ENCODE data around the gene GRB2.
"Not testable (repeated sequence)": the region's sequence is repeated elsewhere in the genome, so short reads cannot be mapped to it uniquely, and the experiment has no call there.

The GRB2 gene

DNA sequence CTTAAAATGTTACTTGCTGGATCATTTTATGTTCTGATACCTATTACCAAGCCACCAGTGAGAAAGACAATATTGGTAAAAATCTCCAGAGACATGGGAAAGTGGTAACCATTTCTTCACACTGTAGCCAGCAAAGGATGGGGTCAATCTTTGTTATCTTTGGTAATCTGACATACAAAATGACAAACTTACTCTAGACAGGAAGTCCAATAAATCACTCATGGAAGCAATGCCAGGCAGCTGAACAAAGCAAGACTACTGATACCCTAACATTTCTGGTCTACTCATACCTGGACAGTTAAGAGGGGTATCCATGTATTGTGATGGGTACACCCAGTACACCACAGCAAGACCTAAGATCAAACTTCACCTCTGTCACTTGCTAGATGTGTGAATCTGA, 19.0 kb downstream of the GRB2 start:
- Histone ChIP-seq H3K9ac (ENCODE audit: low read depth, low read length) (no peak overlapping the region), H3K36me3 (ENCODE audit: insufficient read depth, low read length) (no peaks in the 10 kb centered on the region), H3K4me1 (ENCODE audit: insufficient read depth, low read length) (peaks cover 4% of the 10 kb centered on the region), H3K9me3 (ENCODE audit: control insufficient read depth, insufficient read depth, low read length) (no peaks in the 10 kb centered on the region)

GRCh38 chr17:75384751-75385150, 20.7 kb downstream of the GRB2 start:
- H3K36me3 ChIP-seq (ENCODE audit: insufficient read depth, low read length): no peaks in the 10 kb centered on the region
- H3K4me1 ChIP-seq (ENCODE audit: insufficient read depth, low read length): peaks cover 4% of the 10 kb centered on the region
- H3K9me3 ChIP-seq (ENCODE audit: control insufficient read depth, insufficient read depth, low read length): no peaks in the 10 kb centered on the region
- H3K9ac ChIP-seq (ENCODE audit: low read depth, low read length): no peak overlapping the region

DNA sequence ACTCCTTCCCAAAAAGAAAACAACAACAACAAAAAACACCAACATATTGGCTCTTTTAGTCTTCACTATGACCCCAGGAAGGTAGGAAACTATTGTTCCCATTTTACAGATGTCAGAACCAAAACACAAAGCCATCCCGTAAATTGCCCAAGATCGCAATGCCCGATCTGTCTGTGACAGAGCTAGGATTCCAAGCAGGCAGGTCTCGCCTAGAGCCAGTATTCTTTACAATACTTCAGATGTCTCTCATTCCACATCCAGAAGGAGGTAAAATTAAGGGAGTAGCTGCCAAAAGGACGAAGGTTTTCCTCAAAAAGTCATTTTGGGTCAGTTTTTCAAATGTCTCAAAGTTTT, 21.7 kb downstream of the GRB2 start:
- H3K36me3 ChIP-seq (ENCODE audit: insufficient read depth, low read length): no peaks in the 10 kb centered on the region
- H3K4me1 ChIP-seq (ENCODE audit: insufficient read depth, low read length): peaks cover 4% of the 10 kb centered on the region

GRCh38 chr17:75380750-75381149, 24.7 kb downstream of the GRB2 start:
- Histone ChIP-seq H3K9me3 (ENCODE audit: control insufficient read depth, insufficient read depth, low read length) (no peaks in the 10 kb centered on the region), H3K36me3 (ENCODE audit: insufficient read depth, low read length) (no peaks in the 10 kb centered on the region), H3K9ac (ENCODE audit: low read depth, low read length) (no peak overlapping the region), H3K4me1 (ENCODE audit: insufficient read depth, low read length) (peaks cover 4% of the 10 kb centered on the region)

More for the DNA sequence above, 21.7 kb downstream of the GRB2 start:
- no peaks in the 10 kb centered on the region for H3K9me3 ChIP-seq (ENCODE audit: control insufficient read depth, insufficient read depth, low read length)
- no peak overlapping the region for H3K9ac ChIP-seq (ENCODE audit: low read depth, low read length)

DNA sequence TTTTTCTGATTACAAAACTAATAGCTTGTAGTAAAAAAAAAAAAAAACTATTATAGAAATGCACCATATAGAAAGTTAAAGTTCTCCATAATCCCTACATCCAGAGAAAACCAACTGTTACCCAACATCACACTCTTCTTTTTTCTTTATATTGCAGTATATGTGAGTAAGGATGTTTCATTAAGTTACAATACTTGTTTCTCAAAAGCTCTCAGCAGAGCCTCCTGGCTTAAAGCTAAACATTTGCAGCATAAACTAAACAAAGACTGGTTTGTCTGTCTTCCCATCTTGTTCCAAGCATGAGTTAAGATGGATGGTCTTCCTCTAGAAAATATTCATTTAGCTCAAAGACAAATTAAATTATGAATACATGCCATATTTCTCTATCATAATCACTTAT, 25.2 kb downstream of the GRB2 start:
- H3K9me3 ChIP-seq (ENCODE audit: control insufficient read depth, insufficient read depth, low read length): no peaks in the 10 kb centered on the region
- no peaks in the 10 kb centered on the region for H3K36me3 ChIP-seq (ENCODE audit: insufficient read depth, low read length)
- H3K9ac ChIP-seq (ENCODE audit: low read depth, low read length): no peak overlapping the region
- peaks cover 4% of the 10 kb centered on the region for H3K4me1 ChIP-seq (ENCODE audit: insufficient read depth, low read length)

DNA sequence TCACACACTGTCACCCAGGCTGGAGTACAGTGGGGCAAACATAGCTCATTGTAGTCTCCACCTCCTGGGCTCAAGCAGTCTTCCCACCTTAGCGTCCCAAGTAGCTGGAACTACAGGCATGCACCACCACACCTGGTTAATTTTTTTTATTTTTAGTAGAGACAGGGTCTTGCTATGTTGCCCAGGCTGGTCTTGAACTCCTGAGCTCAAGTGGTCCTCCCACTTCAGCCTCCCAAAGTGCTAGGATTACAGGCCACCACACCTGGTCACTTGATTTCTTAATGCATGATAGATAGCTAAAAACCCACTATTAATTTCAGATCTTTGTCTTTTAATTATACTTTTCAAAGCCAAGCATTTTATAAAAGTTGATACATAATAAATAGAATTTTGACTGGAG, 26.1 kb downstream of the GRB2 start:
- H3K36me3 ChIP-seq (ENCODE audit: insufficient read depth, low read length); H3K9ac ChIP-seq (ENCODE audit: low read depth, low read length); H3K4me1 ChIP-seq (ENCODE audit: insufficient read depth, low read length); H3K9me3 ChIP-seq (ENCODE audit: control insufficient read depth, insufficient read depth, low read length): not testable (repeated sequence)

DNA sequence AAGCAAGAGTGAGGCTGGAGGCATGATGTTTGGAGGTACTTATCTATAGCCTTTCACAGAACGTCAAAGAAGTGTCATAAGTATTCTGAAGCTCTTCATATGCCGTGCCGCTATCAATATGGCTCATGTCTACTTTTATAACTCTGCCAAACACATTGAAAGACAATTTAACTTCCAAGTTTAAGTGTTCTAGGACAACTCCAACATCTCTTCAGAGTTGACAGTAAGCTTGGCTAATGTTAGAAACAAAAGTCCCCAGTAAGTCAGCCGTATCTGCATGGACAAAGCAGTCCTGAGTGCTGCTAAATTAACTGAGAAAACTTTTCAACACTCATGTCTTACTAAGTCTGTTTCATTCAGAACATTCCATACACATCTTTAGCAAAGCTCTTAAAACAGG, 32.2 kb downstream of the GRB2 start:
- Histone ChIP-seq H3K36me3 (ENCODE audit: insufficient read depth, low read length) (no peaks in the 10 kb centered on the region), H3K9me3 (ENCODE audit: control insufficient read depth, insufficient read depth, low read length) (no peaks in the 10 kb centered on the region), H3K9ac (ENCODE audit: low read depth, low read length) (no peak overlapping the region), H3K4me1 (ENCODE audit: insufficient read depth, low read length) (peaks cover 14% of the 10 kb centered on the region)

GRCh38 chr17:75371981-75372380, 33.5 kb downstream of the GRB2 start:
- H3K36me3 ChIP-seq (ENCODE audit: insufficient read depth, low read length): no peaks in the 10 kb centered on the region

DNA sequence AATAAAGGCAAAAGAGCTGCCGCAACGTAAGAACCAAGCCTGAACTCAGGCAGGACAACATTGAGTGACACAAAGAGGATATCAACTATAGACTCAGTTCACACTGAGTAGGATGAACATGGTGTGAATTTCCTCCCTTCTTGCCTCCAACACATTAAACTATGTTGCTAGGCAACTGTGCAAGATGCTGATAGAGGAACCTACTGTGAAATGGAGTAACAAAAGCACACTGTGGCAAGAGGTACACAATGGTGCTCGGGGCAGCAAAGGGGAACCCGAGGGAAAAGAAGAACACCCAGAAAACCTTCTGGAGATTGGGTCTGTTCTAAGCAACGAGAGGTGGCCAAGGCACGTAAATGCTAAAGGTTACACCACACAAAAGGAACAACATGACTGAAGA, 34.1 kb downstream of the GRB2 start:
- Histone ChIP-seq H3K9me3 (ENCODE audit: control insufficient read depth, insufficient read depth, low read length) (no peaks in the 10 kb centered on the region), H3K9ac (ENCODE audit: low read depth, low read length) (no peak overlapping the region), H3K4me1 (ENCODE audit: insufficient read depth, low read length) (peaks cover 24% of the 10 kb centered on the region), H3K36me3 (ENCODE audit: insufficient read depth, low read length) (no peaks in the 10 kb centered on the region)

More at GRCh38 chr17:75371981-75372380, 33.5 kb downstream of the GRB2 start:
- H3K4me1 ChIP-seq (ENCODE audit: insufficient read depth, low read length): peaks cover 23% of the 10 kb centered on the region
- no peaks in the 10 kb centered on the region for H3K9me3 ChIP-seq (ENCODE audit: control insufficient read depth, insufficient read depth, low read length)
- no peak overlapping the region for H3K9ac ChIP-seq (ENCODE audit: low read depth, low read length)

GRCh38 chr17:75370286-75370915, 35.1 kb downstream of the GRB2 start:
- Histone ChIP-seq H3K4me1 (ENCODE audit: insufficient read depth, low read length) (peaks cover 27% of the 10 kb centered on the region), H3K9ac (ENCODE audit: low read depth, low read length) (no peak overlapping the region), H3K9me3 (ENCODE audit: control insufficient read depth, insufficient read depth, low read length) (no peaks in the 10 kb centered on the region), H3K36me3 (ENCODE audit: insufficient read depth, low read length) (no peaks in the 10 kb centered on the region)

GRCh38 chr17:75367838-75368789, 37.4 kb downstream of the GRB2 start:
- peaks cover 27% of the 10 kb centered on the region for H3K4me1 ChIP-seq (ENCODE audit: insufficient read depth, low read length)
- not testable (repeated sequence) for H3K9ac ChIP-seq (ENCODE audit: low read depth, low read length); H3K9me3 ChIP-seq (ENCODE audit: control insufficient read depth, insufficient read depth, low read length); H3K36me3 ChIP-seq (ENCODE audit: insufficient read depth, low read length)

- Histone ChIP-seq H3K9ac (ENCODE audit: low read depth, low read length) (no peak overlapping the region), H3K9me3 (ENCODE audit: control insufficient read depth, insufficient read depth, low read length) (no peaks in the 10 kb centered on the region), H3K36me3 (ENCODE audit: insufficient read depth, low read length) (no peaks in the 10 kb centered on the region), H3K4me1 (ENCODE audit: insufficient read depth, low read length) (peaks cover 27% of the 10 kb centered on the region)
Observed at GRCh38 chr17:75367312-75367711, 38.2 kb downstream of the GRB2 start.

- Histone ChIP-seq H3K9me3 (ENCODE audit: control insufficient read depth, insufficient read depth, low read length) (no peaks in the 10 kb centered on the region), H3K9ac (ENCODE audit: low read depth, low read length) (no peak overlapping the region), H3K4me1 (ENCODE audit: insufficient read depth, low read length) (peaks cover 27% of the 10 kb centered on the region), H3K36me3 (ENCODE audit: insufficient read depth, low read length) (no peaks in the 10 kb centered on the region)
Observed at GRCh38 chr17:75366432-75366831, 39.0 kb downstream of the GRB2 start.

DNA sequence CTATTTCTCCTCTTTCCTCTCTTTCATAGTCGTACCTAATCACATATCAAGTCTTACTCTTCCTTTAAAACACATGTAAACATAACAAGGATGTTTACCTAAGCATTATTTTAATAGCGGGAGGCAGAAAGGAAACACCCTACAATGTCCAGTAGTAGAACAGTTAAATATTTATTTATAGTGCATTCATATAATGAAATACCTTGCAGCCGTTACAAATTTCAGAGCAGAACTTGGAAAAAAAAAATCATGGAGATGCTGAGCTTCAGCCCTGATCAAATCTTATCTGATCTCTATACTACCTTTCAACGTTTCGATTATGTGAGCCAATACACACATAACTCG, 39.6 kb downstream of the GRB2 start:
- H3K9ac ChIP-seq (ENCODE audit: low read depth, low read length): no peak overlapping the region
- no peaks in the 10 kb centered on the region for H3K36me3 ChIP-seq (ENCODE audit: insufficient read depth, low read length)
- H3K4me1 ChIP-seq (ENCODE audit: insufficient read depth, low read length): peaks cover 27% of the 10 kb centered on the region
- H3K9me3 ChIP-seq (ENCODE audit: control insufficient read depth, insufficient read depth, low read length): no peaks in the 10 kb centered on the region

Measured in ES-I3 (cell line).